Measurements from ENCODE around the gene ZFYVE1. TPM values are rescaled to one million over a fixed set of nuclear protein-coding genes. Genes with fewer than 3 reads are reported as not detected.
A peak's percentile ranks its signal among the peaks of the same experiment; 100 is the strongest.

ZFYVE1 gene
- total and polyA plus RNA-seq, 2 experiments from 2014 or later, result 3.2 to 12.5 TPM

DNA sequence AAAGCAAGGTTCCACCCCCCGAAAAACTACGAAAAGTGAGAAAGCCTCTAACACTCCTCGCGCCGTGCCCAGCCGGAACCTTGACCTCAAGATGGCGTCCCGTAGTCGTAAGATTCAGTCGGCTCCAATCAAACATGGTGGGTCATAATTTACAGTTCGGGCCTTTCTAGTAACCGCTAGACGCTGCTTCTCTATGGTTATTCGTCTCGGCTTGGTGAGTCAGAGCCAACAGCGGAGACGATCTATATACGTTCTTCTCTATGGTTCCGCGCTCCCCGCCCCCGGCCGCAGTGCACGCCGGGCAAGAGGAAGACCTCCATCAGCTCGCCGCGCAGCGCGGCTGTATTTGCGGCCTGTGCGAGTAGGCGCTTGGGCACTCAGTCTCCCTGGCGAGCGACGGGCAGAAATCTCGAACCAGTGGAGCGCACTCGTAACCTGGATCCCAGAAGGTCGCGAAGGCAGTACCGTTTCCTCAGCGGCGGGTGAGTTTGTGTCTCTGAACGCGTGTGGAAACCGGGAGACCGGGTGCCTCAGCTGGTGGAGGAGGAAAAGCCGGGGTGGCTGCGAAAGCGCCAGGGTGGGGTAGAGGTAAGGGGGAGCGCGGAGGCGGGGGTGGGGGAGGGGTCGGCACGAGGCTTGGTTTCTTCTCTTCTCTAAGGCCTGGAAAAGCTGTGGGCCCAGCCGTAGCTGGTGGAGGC, 31.5 kb upstream of the ZFYVE1 start, which contains the start of gene RBM25:
Gene RBM25 (plus strand): TSS at position 311 of the 698 bp plus-strand sequence. CDS start 13,108 bp downstream, outside the sequence.
- Mint-ChIP-seq H3K36me3 (ENCODE audit: low read depth) (peaks cover 28% of the 10 kb centered on the region), H3K4me1 (peaks cover 36% of the 10 kb centered on the region), H3K27me3 (ENCODE audit: insufficient read depth, low read depth, poor library complexity) (peaks cover 18% of the 10 kb centered on the region), H3K4me3 (no peak within 1 kb of the TSS), H3K9me3 (no peaks in the 10 kb centered on the region), H3K27ac (no peak within 1 kb of the TSS)
- H3F3A ChIP-seq (replicated peaks; ENCODE audit: low read depth), result peaks cover 12% of the 10 kb centered on the region; the same call in 1 of the 2 replicates
- no peaks in the 10 kb centered on the region for H3K36me3 ChIP-seq (ENCODE audit: insufficient read depth)
- DNase-seq (ENCODE audit: low spot score) (peak; percentile 99), ATAC-seq (peak; percentile 96)
- TF ChIP-seq CREB1 (CRISPR knock-in tag; IDR thresholded peaks at IDR 0.05; ENCODE audit: low read depth) (peak; percentile 81), ZNF462 (CRISPR knock-in tag; IDR thresholded peaks at IDR 0.05) (no peak), POLR2AphosphoS5 (IDR thresholded peaks at IDR 0.05; ENCODE audit: low read depth) (peak; percentile 99), ETS1 (IDR thresholded peaks at IDR 0.05) (peak; percentile 78)
- TF ChIP-seq, protein P1, sequence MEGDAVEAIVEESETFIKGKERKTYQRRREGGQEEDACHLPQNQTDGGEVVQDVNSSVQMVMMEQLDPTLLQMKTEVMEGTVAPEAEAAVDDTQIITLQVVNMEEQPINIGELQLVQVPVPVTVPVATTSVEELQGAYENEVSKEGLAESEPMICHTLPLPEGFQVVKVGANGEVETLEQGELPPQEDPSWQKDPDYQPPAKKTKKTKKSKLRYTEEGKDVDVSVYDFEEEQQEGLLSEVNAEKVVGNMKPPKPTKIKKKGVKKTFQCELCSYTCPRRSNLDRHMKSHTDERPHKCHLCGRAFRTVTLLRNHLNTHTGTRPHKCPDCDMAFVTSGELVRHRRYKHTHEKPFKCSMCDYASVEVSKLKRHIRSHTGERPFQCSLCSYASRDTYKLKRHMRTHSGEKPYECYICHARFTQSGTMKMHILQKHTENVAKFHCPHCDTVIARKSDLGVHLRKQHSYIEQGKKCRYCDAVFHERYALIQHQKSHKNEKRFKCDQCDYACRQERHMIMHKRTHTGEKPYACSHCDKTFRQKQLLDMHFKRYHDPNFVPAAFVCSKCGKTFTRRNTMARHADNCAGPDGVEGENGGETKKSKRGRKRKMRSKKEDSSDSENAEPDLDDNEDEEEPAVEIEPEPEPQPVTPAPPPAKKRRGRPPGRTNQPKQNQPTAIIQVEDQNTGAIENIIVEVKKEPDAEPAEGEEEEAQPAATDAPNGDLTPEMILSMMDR (conservative IDR thresholded peaks at IDR 0.05; ENCODE audit: low read depth in 2 of 2), result peak in 1 of 2 experiments; percentile 47; a peak in 2 of 4 replicates
- peaks cover 38% of the 10 kb centered on the region for H4K20me1 ChIP-seq (replicated peaks; ENCODE audit: insufficient read depth)
- H3K79me2 ChIP-seq (replicated peaks; ENCODE audit: insufficient read depth), result peaks cover 47% of the 10 kb centered on the region
- H3K9me2 ChIP-seq (ENCODE audit: insufficient read depth), result peaks cover under 1% of the 10 kb centered on the region; the same call in 1 of the 2 replicates
- H2AFZ ChIP-seq, result no peak within 1 kb of the TSS
- peak within 1 kb of the TSS; percentile 93 for H3K4me2 ChIP-seq
- peaks cover 21% of the 10 kb centered on the region; the same call in 1 of the 2 replicates for H3K4me1 ChIP-seq (ENCODE audit: insufficient read depth)
- H3K27me3 ChIP-seq (ENCODE audit: insufficient read depth), result no peaks in the 10 kb centered on the region
- peak within 1 kb of the TSS; percentile 95 for H3K4me3 ChIP-seq
- H3K27ac ChIP-seq (ENCODE audit: low read depth), result peak within 1 kb of the TSS; percentile 97

Data from GM23338 (cell line).